Measurements from ENCODE around the gene MBD5. TPM values are rescaled to one million over a fixed set of nuclear protein-coding genes. Genes with fewer than 3 reads are reported as not detected.

MBD5 gene
- total and polyA plus RNA-seq, 7 donors: 2.3 to 81.1 (median 67.0) TPM

DNA sequence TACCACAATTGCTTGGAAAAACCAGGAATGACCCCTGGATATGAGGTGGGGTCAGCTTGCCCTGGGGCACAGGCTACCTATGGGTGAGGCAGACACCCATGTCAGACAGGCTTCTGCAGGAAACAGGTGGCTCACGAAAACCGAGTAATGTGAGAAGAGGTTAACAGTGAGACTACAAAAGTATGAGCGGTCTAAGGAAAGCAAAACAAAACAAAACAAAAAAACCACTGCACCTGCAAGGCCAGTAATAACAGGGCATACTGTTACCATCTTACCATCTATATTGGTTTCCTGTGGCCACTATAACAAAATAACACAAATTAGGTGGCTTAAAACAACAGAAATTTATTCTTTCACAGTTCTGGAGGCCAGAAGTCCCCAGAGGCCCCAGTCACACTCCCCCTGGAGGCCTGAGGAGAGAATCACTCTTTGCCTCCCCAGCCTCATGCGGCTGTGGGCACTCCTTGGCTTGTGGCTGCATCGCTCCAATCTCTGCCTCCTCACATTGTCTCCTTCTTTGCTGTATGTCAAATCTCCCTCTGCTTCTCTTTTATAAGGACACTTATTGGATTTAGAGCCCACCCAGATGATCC is 537.0 kb downstream of the MBD5 start:
- TF ChIP-seq POLR2AphosphoS5 (IDR thresholded peaks at IDR 0.05) (no peak), POLR2A (IDR thresholded peaks at IDR 0.05) (no peak), EP300 (IDR thresholded peaks at IDR 0.05) (no peak)
- TF ChIP-seq, protein P1, sequence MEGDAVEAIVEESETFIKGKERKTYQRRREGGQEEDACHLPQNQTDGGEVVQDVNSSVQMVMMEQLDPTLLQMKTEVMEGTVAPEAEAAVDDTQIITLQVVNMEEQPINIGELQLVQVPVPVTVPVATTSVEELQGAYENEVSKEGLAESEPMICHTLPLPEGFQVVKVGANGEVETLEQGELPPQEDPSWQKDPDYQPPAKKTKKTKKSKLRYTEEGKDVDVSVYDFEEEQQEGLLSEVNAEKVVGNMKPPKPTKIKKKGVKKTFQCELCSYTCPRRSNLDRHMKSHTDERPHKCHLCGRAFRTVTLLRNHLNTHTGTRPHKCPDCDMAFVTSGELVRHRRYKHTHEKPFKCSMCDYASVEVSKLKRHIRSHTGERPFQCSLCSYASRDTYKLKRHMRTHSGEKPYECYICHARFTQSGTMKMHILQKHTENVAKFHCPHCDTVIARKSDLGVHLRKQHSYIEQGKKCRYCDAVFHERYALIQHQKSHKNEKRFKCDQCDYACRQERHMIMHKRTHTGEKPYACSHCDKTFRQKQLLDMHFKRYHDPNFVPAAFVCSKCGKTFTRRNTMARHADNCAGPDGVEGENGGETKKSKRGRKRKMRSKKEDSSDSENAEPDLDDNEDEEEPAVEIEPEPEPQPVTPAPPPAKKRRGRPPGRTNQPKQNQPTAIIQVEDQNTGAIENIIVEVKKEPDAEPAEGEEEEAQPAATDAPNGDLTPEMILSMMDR (IDR thresholded peaks at IDR 0.05): no peak
- DNase-seq: no peak
- Histone ChIP-seq H3K36me3 (no peaks in the 10 kb centered on the region), H3K27me3 (no peaks in the 10 kb centered on the region), H3K4me1 (no peaks in the 10 kb centered on the region), H3K27ac (no peak overlapping the region), H3K9me3 (peaks cover 0 to 3% (median 0%) of the 10 kb centered on the region in 4 donors), H3K4me3 (no peak overlapping the region)
- intact Hi-C loops (cut with DNase I): no loop called here
- 79 to 89% methylated on average over 5 of the region's 5 CpGs for WGBS, 2 donors

DNA sequence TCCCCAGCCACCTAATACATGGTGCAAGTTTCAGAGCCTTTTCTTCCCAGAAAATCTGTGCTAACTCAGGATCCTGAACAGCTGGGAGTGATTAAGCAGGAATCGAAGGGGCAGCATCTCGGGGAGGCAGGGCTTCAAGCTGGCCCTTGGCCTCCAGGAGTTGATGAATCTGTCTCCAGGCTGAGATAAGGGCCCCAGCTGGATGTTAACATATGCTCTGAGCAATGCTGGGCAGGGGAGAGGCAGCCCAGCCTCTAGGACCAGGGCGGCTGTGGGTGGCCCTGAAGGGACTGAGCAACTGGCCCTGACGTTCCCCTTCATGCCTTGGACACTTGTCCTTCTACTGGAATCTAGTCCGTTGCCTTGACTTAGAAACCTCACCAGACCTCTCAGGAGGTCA is 539.6 kb downstream of the MBD5 start:
- no peak overlapping the region for H3K27ac ChIP-seq
- H3K4me1 ChIP-seq: no peaks in the 10 kb centered on the region
- intact Hi-C loops (cut with DNase I): no loop called here
- H3K36me3 ChIP-seq: no peaks in the 10 kb centered on the region
- peaks cover 0 to 3% (median 0%) of the 10 kb centered on the region in 4 donors for H3K9me3 ChIP-seq
- no peak overlapping the region for H3K4me3 ChIP-seq
- DNase-seq: no peak
- 85 to 88% methylated on average over 5 of the region's 5 CpGs for WGBS, 2 donors
- TF ChIP-seq POLR2A (IDR thresholded peaks at IDR 0.05): no peak
- TF ChIP-seq, protein P1 (IDR thresholded peaks at IDR 0.05): no peak
- no peak for TF ChIP-seq EP300 (IDR thresholded peaks at IDR 0.05)
- no peak for TF ChIP-seq POLR2AphosphoS5 (IDR thresholded peaks at IDR 0.05)
- no peaks in the 10 kb centered on the region for H3K27me3 ChIP-seq

DNA sequence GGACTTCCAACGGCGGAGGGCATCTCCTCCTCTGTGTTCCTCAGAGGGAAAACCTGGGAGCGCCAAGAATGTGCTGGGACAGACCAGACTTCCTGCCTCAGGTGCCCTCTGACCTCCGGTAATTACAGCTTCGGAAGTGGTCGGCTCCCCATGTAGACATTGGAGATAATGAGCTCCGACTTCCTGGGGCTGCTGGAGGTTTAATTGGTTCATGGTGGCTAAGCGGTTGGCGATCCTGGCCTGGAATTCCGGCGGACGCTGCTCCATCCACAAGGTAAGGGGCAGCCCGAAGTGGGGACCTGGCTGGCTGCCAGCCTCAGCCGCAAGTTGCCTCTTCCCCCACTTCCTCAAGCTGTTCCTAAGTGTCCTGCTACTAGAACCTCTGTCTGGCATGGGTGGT is 540.5 kb downstream of the MBD5 start:
- intact Hi-C loops (cut with DNase I): no loop called here
- TF ChIP-seq EP300 (IDR thresholded peaks at IDR 0.05) (no peak), POLR2A (IDR thresholded peaks at IDR 0.05) (no peak), POLR2AphosphoS5 (IDR thresholded peaks at IDR 0.05) (no peak)
- TF ChIP-seq, protein P1 (IDR thresholded peaks at IDR 0.05): no peak
- no peak for DNase-seq
- Histone ChIP-seq H3K9me3 (peaks cover 0 to 3% (median 0%) of the 10 kb centered on the region in 4 donors), H3K27ac (no peak overlapping the region), H3K27me3 (no peaks in the 10 kb centered on the region), H3K4me3 (no peak overlapping the region), H3K36me3 (no peaks in the 10 kb centered on the region), H3K4me1 (no peaks in the 10 kb centered on the region)
- WGBS, 2 donors: 79 to 85% methylated on average over 14 of the region's 14 CpGs

DNA sequence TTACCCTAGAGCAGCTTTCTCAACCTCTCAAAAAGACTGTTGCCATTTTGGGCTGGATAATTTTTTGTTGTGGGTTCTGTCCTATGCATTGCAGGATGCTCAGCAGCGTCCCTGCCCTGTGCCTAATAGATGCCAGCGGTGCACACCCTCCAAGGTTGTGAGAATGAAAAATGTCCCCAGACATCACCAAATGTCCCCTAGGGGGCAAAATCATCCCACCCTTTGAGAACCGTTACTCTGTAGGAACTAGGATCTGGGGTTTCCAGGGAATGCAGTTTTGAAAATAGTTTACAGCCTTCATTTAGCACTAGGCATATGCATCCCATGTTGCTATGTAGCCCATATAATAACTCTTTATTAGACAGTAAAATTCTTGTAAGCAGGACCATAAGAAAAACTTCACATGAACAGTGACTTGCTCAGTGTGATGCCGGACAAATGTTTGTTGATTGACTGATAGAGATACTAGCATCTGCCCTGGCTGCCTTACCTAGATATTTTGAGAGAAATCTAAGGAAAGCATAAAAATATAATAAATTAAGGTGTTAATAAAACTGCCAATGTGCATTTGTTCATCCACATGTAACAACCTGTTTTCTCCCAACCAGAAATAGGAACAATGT is 544.5 kb downstream of the MBD5 start:
- DNase-seq: no peak
- no peak for TF ChIP-seq EP300 (IDR thresholded peaks at IDR 0.05)
- TF ChIP-seq, protein P1 (IDR thresholded peaks at IDR 0.05): peak in 1 of 4 experiments; percentile 29

More for the DNA sequence above, 544.5 kb downstream of the MBD5 start:
- intact Hi-C loops (cut with DNase I): no loop called here
- no peaks in the 10 kb centered on the region for H3K9me3 ChIP-seq
- 54 to 73% methylated on average over 4 of the region's 4 CpGs for WGBS, 2 donors
- no peak overlapping the region for H3K4me3 ChIP-seq
- H3K36me3 ChIP-seq: no peaks in the 10 kb centered on the region
- H3K27me3 ChIP-seq: no peaks in the 10 kb centered on the region
- no peak overlapping the region for H3K27ac ChIP-seq
- H3K4me1 ChIP-seq: no peaks in the 10 kb centered on the region

Small RNAs within 50 kb of the gene (small RNA-seq; reads per million reads assigned to genes)
- 0 reads per million in 3 donors for gene RF00554

Other genes starting within 250 kb of the MBD5 start
- 10 to 100 TPM; 28.2 to 54.4 (median 45.2) TPM for gene ACVR2A, start 176.1 kb upstream of the MBD5 start, total RNA-seq
- 1 to 10 TPM; 2.1 to 5.9 (median 2.4) TPM for gene ACVR2A, start 176.1 kb upstream of the MBD5 start, polyA plus RNA-seq
- gene ORC4, start 354 bp upstream of the MBD5 start, total RNA-seq: 10 to 100 TPM; 61.8 to 89.5 (median 76.6) TPM
- gene ORC4, start 354 bp upstream of the MBD5 start, polyA plus RNA-seq: 10 to 100 TPM; 14.4 to 19.4 (median 15.2) TPM